ENCODE measurements around the gene BCL2L12.

The BCL2L12 gene

GRCh38 chr19:49684251-49684982 lies 18.7 kb downstream of the BCL2L12 start:
- Histone ChIP-seq H3K4me3 (no peak overlapping the region), H3K36me3 (ENCODE audit: insufficient read depth, low read length) (peaks cover 68% of the 10 kb centered on the region), H3K27ac (no peak overlapping the region), H3K9ac (ENCODE audit: insufficient read length) (no peak overlapping the region), H3K9me3 (ENCODE audit: low read depth, low read length) (no peaks in the 10 kb centered on the region)
- TF ChIP-seq POLR2AphosphoS5 (IDR thresholded peaks at IDR 0.05; ENCODE audit: borderline replicate concordance, low read depth, low read length) = no peak
- no peak for TF ChIP-seq EZH2 (IDR thresholded peaks at IDR 0.05)
- no peak for TF ChIP-seq FOXP2 (optimal IDR thresholded peaks at IDR 0.05; ENCODE audit: control extremely low read depth, extremely low read length, insufficient read depth)
- DNase-seq (ENCODE audit: low read depth, low spot score) = no peak

GRCh38 chr19:49684983-49685553 lies 19.3 kb downstream of the BCL2L12 start:
- Histone ChIP-seq H3K9ac (ENCODE audit: insufficient read length) (no peak overlapping the region), H3K4me3 (no peak overlapping the region), H3K27ac (no peak overlapping the region), H3K36me3 (ENCODE audit: insufficient read depth, low read length) (peaks cover 64% of the 10 kb centered on the region), H3K9me3 (ENCODE audit: low read depth, low read length) (no peaks in the 10 kb centered on the region)
- no peak for DNase-seq (ENCODE audit: low read depth, low spot score)
- no peak for TF ChIP-seq FOXP2 (optimal IDR thresholded peaks at IDR 0.05; ENCODE audit: control extremely low read depth, extremely low read length, insufficient read depth)
- no peak for TF ChIP-seq EZH2 (IDR thresholded peaks at IDR 0.05)
- TF ChIP-seq POLR2AphosphoS5 (IDR thresholded peaks at IDR 0.05; ENCODE audit: borderline replicate concordance, low read depth, low read length) = no peak

- no peak overlapping the region for H3K4me3 ChIP-seq
- DNase-seq (ENCODE audit: low read depth, low spot score) = no peak
- H3K36me3 ChIP-seq (ENCODE audit: insufficient read depth, low read length) = peaks cover 58% of the 10 kb centered on the region
- H3K9ac ChIP-seq (ENCODE audit: insufficient read length) = no peak overlapping the region
- no peak overlapping the region for H3K27ac ChIP-seq
- no peak for TF ChIP-seq POLR2AphosphoS5 (IDR thresholded peaks at IDR 0.05; ENCODE audit: borderline replicate concordance, low read depth, low read length)
- no peak for TF ChIP-seq EZH2 (IDR thresholded peaks at IDR 0.05)
- no peak for TF ChIP-seq FOXP2 (optimal IDR thresholded peaks at IDR 0.05; ENCODE audit: control extremely low read depth, extremely low read length, insufficient read depth)
- H3K9me3 ChIP-seq (ENCODE audit: low read depth, low read length) = no peaks in the 10 kb centered on the region
Measured at GRCh38 chr19:49685845-49686332, 20.2 kb downstream of the BCL2L12 start.

- Histone ChIP-seq H3K27ac (peak overlapping the region; percentile 50; the same call in 1 of the 2 replicates), H3K4me3 (no peak overlapping the region), H3K9me3 (ENCODE audit: low read depth, low read length) (no peaks in the 10 kb centered on the region), H3K36me3 (ENCODE audit: insufficient read depth, low read length) (peaks cover 52% of the 10 kb centered on the region), H3K9ac (ENCODE audit: insufficient read length) (no peak overlapping the region)
- TF ChIP-seq POLR2AphosphoS5 (IDR thresholded peaks at IDR 0.05; ENCODE audit: borderline replicate concordance, low read depth, low read length) = 0 out of 2 replicates have a peak, but pooled peaks have one; percentile 1
- TF ChIP-seq EZH2 (IDR thresholded peaks at IDR 0.05) = no peak
- no peak for DNase-seq (ENCODE audit: low read depth, low spot score)
Measured at GRCh38 chr19:49686503-49687088, 20.9 kb downstream of the BCL2L12 start.

DNA sequence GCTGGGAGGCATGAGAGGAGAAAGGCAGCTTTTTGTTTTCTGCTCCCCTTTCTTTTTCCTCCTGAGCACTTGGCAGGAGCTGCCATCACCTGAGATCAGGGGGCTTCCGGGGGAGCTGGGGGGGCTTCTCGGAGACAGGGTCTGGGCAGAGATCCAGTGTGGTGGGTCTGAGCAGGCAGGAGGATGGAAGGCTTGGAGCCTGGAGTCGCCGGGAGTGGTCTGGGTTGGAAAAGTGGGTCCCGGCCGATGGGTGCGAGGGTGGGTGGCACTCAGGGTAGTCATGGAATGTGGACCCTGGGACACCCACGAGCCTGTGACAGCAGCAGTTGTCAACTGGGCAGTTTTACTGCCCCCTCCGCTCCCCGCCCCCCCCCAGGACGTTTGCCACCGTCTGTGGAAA lies 21.4 kb downstream of the BCL2L12 start:
- Histone ChIP-seq H3K27ac (peak overlapping the region; percentile 50), H3K9ac (ENCODE audit: insufficient read length) (no peak overlapping the region), H3K9me3 (ENCODE audit: low read depth, low read length) (no peaks in the 10 kb centered on the region), H3K4me3 (no peak overlapping the region), H3K36me3 (ENCODE audit: insufficient read depth, low read length) (peaks cover 47% of the 10 kb centered on the region)
- DNase-seq (ENCODE audit: low read depth, low spot score) = no peak
- TF ChIP-seq POLR2AphosphoS5 (IDR thresholded peaks at IDR 0.05; ENCODE audit: borderline replicate concordance, low read depth, low read length) (no peak), FOXP2 (optimal IDR thresholded peaks at IDR 0.05; ENCODE audit: control extremely low read depth, extremely low read length, insufficient read depth) (no peak), EZH2 (IDR thresholded peaks at IDR 0.05) (no peak)

DNA sequence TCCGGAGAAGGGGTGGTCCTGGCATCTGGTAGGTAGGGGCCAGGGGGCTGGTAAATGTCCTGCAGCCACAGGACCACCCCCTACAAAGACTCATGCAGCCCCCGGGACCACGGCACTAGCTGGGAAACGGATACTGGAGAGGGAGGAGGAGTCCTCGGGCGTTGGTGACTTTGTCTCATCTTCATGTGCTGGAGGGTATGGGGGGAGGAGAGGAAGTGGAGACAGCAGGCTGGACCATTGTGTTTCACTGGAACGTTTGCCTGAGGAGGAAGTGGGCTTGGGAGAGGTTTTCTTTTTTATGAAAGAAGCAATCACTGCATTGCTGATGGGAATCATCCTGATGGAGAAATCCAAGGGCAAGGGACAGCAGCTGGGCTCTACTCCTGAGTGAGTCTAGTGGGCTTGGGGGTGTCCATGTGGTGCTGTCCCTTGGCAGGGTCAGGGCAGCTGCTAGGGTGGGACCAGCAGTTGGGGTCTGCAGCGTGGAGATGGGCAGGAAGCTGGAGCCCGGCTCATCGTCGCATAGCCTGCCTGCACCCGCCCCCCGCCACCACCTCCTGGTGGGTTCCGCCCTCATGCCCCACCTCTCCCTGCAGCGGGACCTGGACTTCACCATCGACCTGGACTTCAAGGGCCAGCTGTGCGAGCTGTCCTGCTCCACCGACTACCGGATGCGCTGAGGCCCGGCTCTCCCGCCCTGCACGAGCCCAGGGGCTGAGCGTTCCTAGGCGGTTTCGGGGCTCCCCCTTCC lies 22.0 kb downstream of the BCL2L12 start:
- Histone ChIP-seq H3K27ac (no peak overlapping the region), H3K4me3 (no peak overlapping the region), H3K36me3 (ENCODE audit: insufficient read depth, low read length) (peaks cover 41% of the 10 kb centered on the region), H3K9ac (ENCODE audit: insufficient read length) (no peak overlapping the region), H3K9me3 (ENCODE audit: low read depth, low read length) (no peaks in the 10 kb centered on the region)
- TF ChIP-seq POLR2AphosphoS5 (IDR thresholded peaks at IDR 0.05; ENCODE audit: borderline replicate concordance, low read depth, low read length) (no peak), FOXP2 (optimal IDR thresholded peaks at IDR 0.05; ENCODE audit: control extremely low read depth, extremely low read length, insufficient read depth) (no peak), EZH2 (IDR thresholded peaks at IDR 0.05) (no peak)
- DNase-seq (ENCODE audit: low read depth, low spot score) = no peak

DNA sequence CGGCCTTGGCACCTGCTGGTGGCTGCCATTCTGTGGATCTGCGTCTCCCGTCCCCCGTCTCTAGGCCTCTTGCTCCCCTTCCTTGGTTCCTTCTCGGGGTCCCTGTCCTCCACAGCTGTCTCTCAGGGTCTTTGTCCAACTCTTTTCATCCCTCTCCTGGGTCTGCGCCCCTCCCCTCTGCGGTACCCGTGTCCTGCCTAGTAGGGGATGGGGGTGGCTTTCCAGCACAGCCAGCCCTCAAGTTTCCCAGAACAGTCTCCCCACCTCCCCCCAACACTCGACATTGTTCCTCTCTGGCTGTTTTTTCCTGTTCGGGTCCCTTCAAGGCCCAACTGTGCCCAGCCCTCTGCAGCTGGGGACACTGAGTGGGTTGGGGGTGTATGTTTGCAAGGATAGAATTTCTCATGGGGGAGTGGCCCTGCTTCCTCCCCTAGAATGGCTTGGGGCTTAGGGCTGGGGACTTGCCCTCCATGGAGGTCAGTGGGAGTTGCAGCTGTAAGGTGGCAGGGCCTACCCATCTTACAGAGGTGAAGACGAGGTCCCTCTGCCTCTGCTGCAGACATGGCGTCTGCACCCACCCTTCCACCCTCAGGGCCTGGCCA lies 22.9 kb downstream of the BCL2L12 start:
- H3K4me3 ChIP-seq = no peak overlapping the region
- DNase-seq (ENCODE audit: low read depth, low spot score) = no peak
- TF ChIP-seq POLR2AphosphoS5 (IDR thresholded peaks at IDR 0.05; ENCODE audit: borderline replicate concordance, low read depth, low read length) (peak; percentile 49), FOXP2 (optimal IDR thresholded peaks at IDR 0.05; ENCODE audit: control extremely low read depth, extremely low read length, insufficient read depth) (no peak), EZH2 (IDR thresholded peaks at IDR 0.05) (no peak)
- peak overlapping the region; percentile 2; the same call in 1 of the 2 replicates for H3K27ac ChIP-seq
- no peak overlapping the region for H3K9ac ChIP-seq (ENCODE audit: insufficient read length)
- H3K36me3 ChIP-seq (ENCODE audit: insufficient read depth, low read length) = peaks cover 33% of the 10 kb centered on the region
- no peaks in the 10 kb centered on the region for H3K9me3 ChIP-seq (ENCODE audit: low read depth, low read length)

Data from SK-N-MC (cell line).